Muscle of leg (tissue), 16 donors: ENCODE data around the gene TENT4B. TPM values are rescaled to one million over a fixed set of nuclear protein-coding genes. Genes with fewer than 3 reads are reported as not detected.

ENCODE experiments used
- DNase-seq: peaks from one replicate; pipeline ENCODE4 v3.0.0; 2013
- H3K27ac ChIP-seq: one replicate; pipeline ENCODE4 v1.5.1; 2013; ENCODE audit warnings: mild to moderate bottlenecking, low read length, control low read depth
- H3K27me3 ChIP-seq: one replicate; pipeline ENCODE4 v1.6.1; 2013; ENCODE audit warnings: low read length; ENCODE audit not compliant: control insufficient read depth, insufficient read depth
- H3K36me3 ChIP-seq: one replicate; pipeline ENCODE4 v1.6.1; 2013; ENCODE audit warnings: low read length; ENCODE audit not compliant: control insufficient read depth, insufficient read depth
- H3K4me1 ChIP-seq: one replicate; pipeline ENCODE4 v1.6.1; 2013; ENCODE audit warnings: low read length; ENCODE audit not compliant: control insufficient read depth, insufficient read depth
- H3K4me3 ChIP-seq: one replicate; pipeline ENCODE4 v1.5.1; 2013; ENCODE audit warnings: low read length, control low read depth
- H3K9me3 ChIP-seq: replicated peaks from 2 replicates; pipeline ENCODE4 v1.6.1; 2013; ENCODE audit warnings: low read depth, low read length; ENCODE audit not compliant: control insufficient read depth
- whole genome bisulfite sequencing: methylation state at CpG from one replicate; pipeline ENCODE4 v1.1.5; 2013; ENCODE audit warnings: missing lambda C conversion rate; ENCODE audit not compliant: insufficient coverage; 5-methylcytosine and 5-hydroxymethylcytosine counted together
- long read RNA-seq, 11 donors: transcript quantifications; one replicate each; lab custom pipeline, GENCODE V29; 2026
- polyA plus RNA-seq, 8 donors: library from polyadenylated mRNA; unstranded; fragments of 120-200 nt; gene quantifications; one replicate each; pipeline versions ENCODE4 v1.2.1 to v1.2.3, GENCODE V29; 2013; ENCODE audit warnings: inconsistent platforms in 1 of 8, low replicate concordance in 1 of 8; ENCODE audit not compliant: insufficient read length in 8 of 8, insufficient read depth in 1 of 8
- total RNA-seq: library from RNA; stranded (reverse); fragments of 120-200 nt; gene quantifications from one replicate; pipeline ENCODE4 v1.2.4, GENCODE V29; 2013

TENT4B gene
- 5.2 TPM for total RNA-seq
- polyA plus RNA-seq, result 1 to 10 TPM; 5.6 to 7.7 (median 6.0) TPM
- long read RNA-seq, donor 1, result 0 reads
- long read RNA-seq, donor 2, result 0 reads
- long read RNA-seq, donor 3, result 0 reads
- long read RNA-seq, donor 4, result 0 reads
- long read RNA-seq, donor 5, result 0 reads
- long read RNA-seq, donor 6, result 0 reads
- long read RNA-seq, donor 7, result 0 reads
- long read RNA-seq, donor 8, result 0 reads
- long read RNA-seq, donor 9, result 0 reads
- long read RNA-seq, donor 10, result 0 reads
- long read RNA-seq, donor 11, result 0 reads

- WGBS, result under 1% methylated on average over 75 of the region's 114 CpGs
- no peaks in the 10 kb centered on the region for H3K36me3 ChIP-seq
- H3K27me3 ChIP-seq, result no peaks in the 10 kb centered on the region
- peak within 1 kb of the TSS; percentile 71 for H3K4me3 ChIP-seq
- peaks cover 16% of the 10 kb centered on the region for H3K4me1 ChIP-seq
- no peaks in the 10 kb centered on the region for H3K9me3 ChIP-seq
- DNase-seq, result peak; percentile 92
- H3K27ac ChIP-seq, result peak within 1 kb of the TSS; percentile 94
Observed at GRCh38 chr16:50152807-50153595, at the start of gene TENT4B. Gene TENT4B, plus strand, starts transcription at chr16:50153306. Its CDS starts 316 bp downstream, at chr16:50153622.

- 92% methylated on average over 2 of the region's 5 CpGs for whole genome bisulfite sequencing
- no peak for DNase-seq
- no peaks in the 10 kb centered on the region for H3K4me1 ChIP-seq
- H3K9me3 ChIP-seq, result no peaks in the 10 kb centered on the region
- H3K27ac ChIP-seq, result no peak overlapping the region
- peaks cover 41% of the 10 kb centered on the region for H3K36me3 ChIP-seq
- no peak overlapping the region for H3K4me3 ChIP-seq
- H3K27me3 ChIP-seq, result no peaks in the 10 kb centered on the region
Observed at GRCh38 chr16:50103764-50104163, 49.3 kb upstream of the TENT4B start.

DNA sequence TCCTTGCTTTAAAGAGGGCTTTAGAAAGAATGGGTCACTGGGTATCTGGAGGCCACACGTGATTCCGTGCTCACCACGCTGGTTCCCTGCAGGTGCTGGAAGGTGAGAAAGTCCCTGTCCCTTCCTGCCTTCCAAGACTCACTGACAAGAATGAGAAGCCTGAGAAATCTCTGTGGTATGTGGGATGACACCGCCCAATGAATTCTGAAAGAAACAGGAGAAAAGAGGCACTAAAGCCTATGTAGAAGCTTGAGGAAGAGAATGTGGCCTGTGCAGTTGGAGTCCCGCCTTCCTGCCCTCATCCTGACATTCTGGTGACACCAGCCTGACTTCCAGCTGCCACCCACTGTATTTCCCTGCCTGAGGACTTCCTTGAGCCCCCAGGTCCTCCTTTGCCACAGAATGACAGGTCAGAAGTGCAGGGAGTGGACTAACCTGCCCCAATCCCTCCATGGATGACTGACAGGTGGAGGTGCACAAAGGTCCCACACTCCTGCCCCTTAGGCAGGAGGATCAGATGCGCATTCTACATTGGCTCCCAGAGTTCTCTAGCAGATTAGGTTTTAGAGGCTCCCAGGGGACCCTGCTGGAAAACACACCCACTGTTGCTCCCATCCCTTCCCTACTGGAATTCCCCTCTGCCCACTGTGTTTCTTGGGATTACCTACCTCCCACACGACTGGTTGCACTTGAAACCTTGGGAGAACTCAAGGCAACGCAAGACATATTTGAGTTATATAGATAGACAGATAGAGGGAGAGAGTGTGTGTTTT lies 38.6 kb upstream of the TENT4B start:
- Histone ChIP-seq H3K36me3 (no peaks in the 10 kb centered on the region), H3K4me1 (no peaks in the 10 kb centered on the region), H3K27ac (no peak overlapping the region), H3K27me3 (no peaks in the 10 kb centered on the region), H3K4me3 (no peak overlapping the region), H3K9me3 (no peaks in the 10 kb centered on the region)
- 76% methylated on average over 3 of the region's 8 CpGs for WGBS
- no peak for DNase-seq

GRCh38 chr16:50120711-50121110 lies 32.4 kb upstream of the TENT4B start:
- no peaks in the 10 kb centered on the region for H3K9me3 ChIP-seq
- DNase-seq, result no peak
- no peak overlapping the region for H3K4me3 ChIP-seq
- H3K4me1 ChIP-seq, result no peaks in the 10 kb centered on the region
- H3K27ac ChIP-seq, result no peak overlapping the region
- H3K36me3 ChIP-seq, result no peaks in the 10 kb centered on the region
- no peaks in the 10 kb centered on the region for H3K27me3 ChIP-seq

GRCh38 chr16:50121278-50121677 lies 31.8 kb upstream of the TENT4B start:
- WGBS, result 80% methylated on average over 1 of the region's 4 CpGs
- Histone ChIP-seq H3K27ac (no peak overlapping the region), H3K9me3 (no peaks in the 10 kb centered on the region), H3K36me3 (no peaks in the 10 kb centered on the region), H3K4me3 (no peak overlapping the region), H3K27me3 (no peaks in the 10 kb centered on the region), H3K4me1 (no peaks in the 10 kb centered on the region)
- DNase-seq, result no peak

GRCh38 chr16:50121721-50122445 lies 31.2 kb upstream of the TENT4B start:
- WGBS, result 62% methylated on average over 9 of the region's 14 CpGs

GRCh38 chr16:50123417-50123816 lies 29.7 kb upstream of the TENT4B start:
- Histone ChIP-seq H3K27ac (no peak overlapping the region), H3K27me3 (no peaks in the 10 kb centered on the region), H3K4me1 (no peaks in the 10 kb centered on the region), H3K9me3 (no peaks in the 10 kb centered on the region), H3K4me3 (no peak overlapping the region), H3K36me3 (no peaks in the 10 kb centered on the region)
- WGBS, result no CpG with 5 or more reads among the region's 1 CpG
- no peak for DNase-seq

More at GRCh38 chr16:50121721-50122445, 31.2 kb upstream of the TENT4B start:
- Histone ChIP-seq H3K27me3 (no peaks in the 10 kb centered on the region), H3K9me3 (no peaks in the 10 kb centered on the region), H3K4me3 (no peak overlapping the region), H3K27ac (no peak overlapping the region), H3K4me1 (no peaks in the 10 kb centered on the region), H3K36me3 (no peaks in the 10 kb centered on the region)
- DNase-seq, result no peak

GRCh38 chr16:50124769-50125168 lies 28.3 kb upstream of the TENT4B start:
- no peak overlapping the region for H3K27ac ChIP-seq
- no peaks in the 10 kb centered on the region for H3K4me1 ChIP-seq
- no peaks in the 10 kb centered on the region for H3K9me3 ChIP-seq
- no peak overlapping the region for H3K4me3 ChIP-seq
- no peak for DNase-seq
- H3K36me3 ChIP-seq, result no peaks in the 10 kb centered on the region
- no peaks in the 10 kb centered on the region for H3K27me3 ChIP-seq
- 67% methylated on average over 1 of the region's 2 CpGs for WGBS

- no peaks in the 10 kb centered on the region for H3K4me1 ChIP-seq
- WGBS, result 90% methylated on average over 2 of the region's 4 CpGs
- H3K27me3 ChIP-seq, result peaks cover under 1% of the 10 kb centered on the region
- H3K27ac ChIP-seq, result no peak overlapping the region
- no peak overlapping the region for H3K4me3 ChIP-seq
- H3K36me3 ChIP-seq, result no peaks in the 10 kb centered on the region
- H3K9me3 ChIP-seq, result no peaks in the 10 kb centered on the region
- no peak for DNase-seq
Observed at GRCh38 chr16:50126183-50126582, 26.9 kb upstream of the TENT4B start.
